HG03354 (cell line): ENCODE results near the gene HARS1.
"Not testable (repeated sequence)": the region's sequence is repeated elsewhere in the genome, so short reads cannot be mapped to it uniquely, and the experiment has no call there.

ENCODE experiments used
- ATAC-seq: cut with Tn5 transposase; IDR thresholded peaks from one replicate; pipeline ENCODE4 v1.9.1; 2021; ENCODE audit warnings: mild to moderate bottlenecking; ENCODE audit not compliant: unreplicated experiment, poor library complexity, severe bottlenecking

HARS1 gene

DNA sequence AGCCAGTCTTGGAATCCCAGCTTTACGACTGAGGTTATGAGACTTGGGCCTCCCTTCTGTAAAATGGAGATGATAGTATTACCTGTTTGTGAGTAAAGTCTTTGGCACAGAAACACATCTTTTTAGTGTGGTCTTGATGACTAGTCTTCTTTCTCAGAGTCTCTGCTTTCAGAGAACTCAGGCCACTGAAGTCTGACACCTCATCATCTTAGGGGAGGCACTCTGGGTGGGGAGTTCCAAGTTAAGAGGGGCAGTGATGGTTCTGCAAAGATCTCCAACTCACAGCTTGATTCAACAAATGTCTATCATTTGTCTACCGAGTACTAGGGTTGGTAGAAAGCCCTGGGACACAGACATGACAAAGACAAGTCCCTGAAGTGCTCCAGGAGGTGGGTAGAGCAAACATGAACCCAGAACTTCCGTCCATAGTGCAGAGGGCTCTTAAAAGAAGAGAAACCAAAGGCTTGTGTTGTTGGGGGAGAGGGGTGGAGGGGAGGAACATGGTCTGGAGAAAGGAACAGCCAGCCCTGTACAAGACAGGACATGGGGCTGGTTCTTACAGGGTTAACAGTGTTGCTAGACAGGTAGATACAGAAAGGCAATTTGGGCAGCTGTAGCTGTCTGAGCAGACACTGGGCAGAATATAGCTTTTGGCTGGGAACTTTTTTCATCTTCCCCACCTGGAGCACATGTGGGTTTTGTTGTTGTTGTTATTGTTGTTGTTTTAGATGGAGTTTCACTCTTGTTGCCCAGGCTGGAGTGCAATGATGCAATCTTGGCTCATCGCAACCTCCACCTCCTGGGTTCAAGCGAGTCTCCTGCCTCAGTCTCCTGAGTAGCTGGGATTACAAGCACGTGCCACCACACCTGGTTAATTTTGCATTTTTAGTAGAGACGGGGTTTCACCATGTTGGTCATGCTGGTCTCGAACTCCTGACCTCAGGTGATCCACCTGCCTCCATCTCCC is 55.6 kb downstream of the HARS1 start:
- ATAC-seq, result no peak

DNA sequence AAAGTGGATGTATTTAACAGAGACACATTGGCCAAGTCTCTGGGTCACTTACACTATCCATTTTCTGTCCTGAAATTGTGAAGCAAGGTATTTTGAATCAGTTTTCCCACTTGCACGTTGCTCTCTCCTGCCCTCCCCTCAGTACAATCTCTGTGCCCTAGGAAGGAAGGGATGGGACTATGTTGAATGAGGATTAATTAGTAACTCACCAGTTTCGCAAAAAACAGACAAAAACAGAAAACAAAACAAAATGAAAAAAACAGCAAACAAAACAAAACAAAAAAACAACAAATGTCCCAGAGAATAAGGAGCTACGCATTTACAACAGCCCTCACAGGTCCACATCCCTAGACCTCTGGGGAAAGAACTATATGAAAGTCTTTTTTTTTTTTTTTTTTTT is 57.1 kb downstream of the HARS1 start:
- no peak for ATAC-seq

DNA sequence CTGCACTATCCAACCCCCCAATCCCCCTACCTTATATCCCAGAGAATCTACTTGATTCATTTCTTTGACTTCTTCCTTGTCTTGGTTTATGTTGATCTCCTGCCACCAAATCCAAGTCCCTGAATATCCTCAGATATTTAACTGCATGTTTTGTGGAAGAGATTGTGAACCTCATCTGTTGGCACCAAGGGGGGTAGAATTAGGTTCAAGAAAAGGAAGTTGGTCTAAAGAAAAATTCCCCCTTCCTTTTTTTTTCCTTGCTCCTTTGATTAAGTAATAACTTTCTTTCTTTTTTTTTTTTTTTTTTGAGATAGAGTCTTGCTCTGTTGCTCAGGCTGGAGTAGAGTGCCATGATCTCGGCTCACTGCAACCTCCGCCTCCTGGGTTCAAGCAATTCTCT is 57.7 kb downstream of the HARS1 start:
- ATAC-seq, result no peak

DNA sequence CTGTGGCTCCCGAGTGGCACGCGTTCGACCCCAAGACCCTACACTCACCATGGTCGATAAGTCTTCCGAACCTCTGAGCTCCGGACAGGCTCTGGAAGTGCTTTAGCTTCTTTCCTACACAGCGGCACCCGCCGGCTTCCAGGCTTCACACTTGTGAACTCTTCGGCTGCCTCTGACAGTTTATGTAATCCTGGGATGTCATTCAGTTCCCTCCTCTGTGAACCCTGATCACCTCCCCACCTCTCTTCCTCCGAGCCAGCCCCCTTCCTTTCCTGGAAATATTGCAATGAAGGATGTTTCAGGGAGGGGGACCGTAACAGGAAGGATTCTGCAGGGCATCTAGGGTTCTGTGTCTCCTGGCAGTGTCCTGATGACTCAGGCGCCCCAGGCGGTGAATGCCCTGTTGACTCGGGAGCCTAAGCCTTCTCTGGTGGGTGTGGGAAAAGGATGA is 58.1 kb downstream of the HARS1 start, which contains the start of gene CD14:
Gene CD14, minus strand, starts transcription at position 155 of the 451 bp plus-strand sequence. Its CDS starts 104 bp downstream, at position 51.
- peak; percentile 24 for ATAC-seq

DNA sequence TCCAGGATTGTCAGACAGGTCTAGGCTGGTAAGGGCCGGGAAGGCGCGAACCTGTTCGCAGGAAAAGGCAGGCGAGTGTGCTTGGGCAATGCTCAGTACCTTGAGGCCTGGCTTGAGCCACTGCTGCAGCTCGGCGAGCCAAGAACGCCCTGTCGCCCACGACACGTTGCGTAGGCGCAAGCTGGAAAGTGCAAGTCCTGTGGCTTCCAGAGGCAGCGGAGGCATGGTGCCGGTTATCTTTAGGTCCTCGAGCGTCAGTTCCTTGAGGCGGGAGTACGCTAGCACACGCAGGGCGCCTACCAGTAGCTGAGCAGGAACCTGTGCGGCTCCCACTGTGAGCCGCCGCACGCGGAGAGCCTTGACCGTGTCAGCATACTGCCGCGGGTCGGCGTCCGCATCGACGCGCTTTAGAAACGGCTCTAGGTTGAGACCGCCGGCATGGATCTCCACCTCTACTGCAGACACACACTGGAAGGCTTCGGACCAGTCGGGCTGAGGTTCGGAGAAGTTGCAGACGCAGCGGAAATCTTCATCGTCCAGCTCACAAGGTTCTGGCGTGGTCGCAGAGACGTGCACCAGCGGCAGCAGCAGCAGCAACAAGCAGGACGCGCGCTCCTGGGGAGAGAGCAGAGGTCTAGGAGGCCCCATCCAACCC is 58.7 kb downstream of the HARS1 start:
- ATAC-seq, result peak; percentile 62

DNA sequence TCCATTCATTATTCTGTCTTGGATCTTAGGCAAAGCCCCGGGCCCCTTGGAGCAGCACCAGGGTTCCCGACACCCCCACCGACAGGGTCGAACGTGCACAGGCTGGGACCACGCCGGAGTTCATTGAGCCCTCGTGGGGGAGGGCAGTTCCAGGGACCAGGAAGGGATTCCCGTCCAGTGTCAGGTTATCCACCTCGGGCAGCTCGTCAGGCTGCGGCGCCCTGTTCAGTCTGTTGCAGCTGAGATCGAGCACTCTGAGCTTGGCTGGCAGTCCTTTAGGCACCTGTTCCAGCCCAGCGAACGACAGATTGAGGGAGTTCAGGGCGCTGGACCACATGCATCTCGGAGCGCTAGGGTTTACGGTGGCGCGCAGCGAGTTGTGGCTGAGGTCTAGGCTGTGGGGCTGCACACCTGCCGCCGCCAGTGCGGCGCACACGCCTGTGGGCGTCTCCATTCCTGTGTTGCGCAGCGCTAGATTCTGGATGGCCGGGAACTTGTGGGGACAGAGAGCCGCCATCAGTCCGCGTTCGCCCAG is 59.3 kb downstream of the HARS1 start:
- ATAC-seq, result peak; percentile 37

DNA sequence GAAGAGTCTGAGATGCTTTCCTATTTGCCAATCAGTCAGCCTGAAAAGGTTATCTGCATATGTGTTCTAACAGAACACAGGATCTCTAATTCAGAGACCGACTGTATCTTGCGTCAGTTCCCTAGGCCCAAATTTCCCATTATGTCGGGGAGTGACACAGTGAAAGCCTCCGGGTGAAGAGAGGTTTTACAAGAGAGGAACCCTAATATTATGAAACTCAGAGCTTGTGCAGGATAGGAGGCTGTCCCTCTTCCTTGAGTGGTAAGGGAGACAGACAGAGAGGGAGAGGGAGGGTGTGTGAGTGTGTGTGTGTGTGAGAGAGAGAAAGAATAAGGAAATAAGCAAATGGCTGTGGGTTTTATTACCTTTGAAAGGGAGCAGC is 60.1 kb downstream of the HARS1 start:
- ATAC-seq, result no peak

DNA sequence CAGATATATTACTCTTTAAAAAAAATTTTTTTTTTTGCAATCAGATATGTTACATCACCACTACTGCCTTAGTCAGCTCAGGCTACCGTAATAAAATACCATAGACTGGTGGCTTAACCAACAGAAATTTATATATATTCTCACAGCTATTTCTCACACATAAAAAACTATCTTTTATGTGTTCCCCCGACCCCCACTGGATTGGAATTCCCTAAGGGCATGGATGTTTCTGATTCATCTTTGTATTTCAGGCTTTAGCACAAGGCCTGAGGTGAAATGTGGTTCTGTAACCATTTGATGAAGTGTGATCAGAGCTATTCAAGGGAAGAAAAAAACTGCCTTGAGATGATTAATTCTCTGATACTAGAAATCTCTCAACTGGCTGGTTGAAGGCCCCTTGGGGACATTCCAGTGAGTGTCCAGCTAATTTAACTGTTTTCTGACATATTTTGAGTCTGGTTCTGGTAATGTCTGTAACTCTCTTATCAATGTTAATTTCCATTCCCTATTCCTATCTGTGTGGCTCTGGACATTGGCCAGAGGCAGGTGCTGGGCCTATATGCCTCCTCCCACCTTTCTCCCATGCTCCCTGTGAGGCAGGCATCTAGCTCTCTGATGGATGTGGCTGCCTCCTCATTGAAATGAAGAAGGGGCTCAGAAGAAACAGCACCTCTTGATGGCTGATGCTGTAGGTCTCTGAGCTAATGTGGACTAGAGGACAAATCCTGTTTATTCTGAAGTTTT is 60.7 kb downstream of the HARS1 start:
- no peak for ATAC-seq

DNA sequence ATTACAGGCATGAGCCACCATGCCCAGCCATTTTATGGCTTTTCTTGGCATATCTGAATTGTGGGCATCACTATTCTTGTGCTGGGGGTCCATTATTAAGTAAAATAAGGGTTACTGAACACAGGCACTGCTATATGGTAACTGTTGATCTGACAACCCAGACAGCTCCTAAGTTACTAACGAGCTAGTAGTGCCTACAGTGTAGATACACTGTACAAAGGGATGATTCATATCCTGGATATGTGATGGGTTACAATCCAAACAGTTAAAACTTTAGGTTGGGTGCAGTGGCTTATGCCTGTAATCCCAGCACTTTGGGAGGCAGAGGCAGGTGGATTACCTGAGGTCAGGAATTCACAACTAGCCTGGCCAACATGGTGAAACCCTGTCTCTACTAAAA is 62.5 kb downstream of the HARS1 start:
- no peak for ATAC-seq

DNA sequence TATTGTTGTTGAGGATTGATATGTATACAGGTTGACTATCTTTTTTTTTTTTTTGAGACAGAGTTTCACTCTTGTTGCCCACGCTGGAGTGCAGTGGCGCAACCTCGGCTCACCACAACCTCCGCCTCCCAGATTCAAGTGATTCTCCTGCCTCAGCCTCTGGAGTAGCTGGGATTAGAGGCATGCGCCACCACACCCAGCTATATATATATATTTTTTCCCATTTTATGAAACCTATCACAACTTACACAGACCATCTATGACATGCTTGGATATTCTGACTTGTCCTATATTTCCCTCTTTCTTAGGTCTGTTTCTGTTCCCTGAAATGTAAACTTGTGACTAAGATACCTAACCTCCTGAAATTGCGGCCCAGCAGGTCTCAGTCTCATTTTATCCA is 63.2 kb downstream of the HARS1 start:
- ATAC-seq, result no peak

DNA sequence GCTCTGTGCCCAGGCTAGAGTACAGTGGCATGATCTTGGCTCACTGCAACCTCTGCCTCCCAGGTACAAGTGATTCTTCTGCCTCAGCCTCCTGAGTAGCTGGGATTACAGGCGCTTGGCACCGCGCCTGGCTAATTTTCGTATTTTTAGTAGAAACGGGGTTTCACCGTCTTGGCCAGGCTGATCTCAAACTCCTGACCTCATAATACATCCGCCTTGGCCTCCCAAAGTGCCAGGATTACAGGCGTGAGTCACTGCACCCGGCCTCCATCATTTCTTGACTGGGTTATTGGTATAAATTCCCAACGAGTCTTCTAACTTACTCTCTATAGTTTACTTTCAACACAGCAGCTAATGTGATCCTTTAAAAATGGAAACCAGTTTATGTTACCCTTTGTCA is 66.3 kb downstream of the HARS1 start:
- not testable (repeated sequence) for ATAC-seq
